ENCODE results near the gene OLR1. TPM values are rescaled to one million over a fixed set of nuclear protein-coding genes. Genes with fewer than 3 reads are reported as not detected.

OLR1 gene
- polyA plus RNA-seq, 1 donor from 2014 or later = not detected

GRCh38 chr12:10155966-10156365 lies 16.0 kb downstream of the OLR1 start:
- Histone ChIP-seq H3K79me2 (replicated peaks; ENCODE audit: insufficient read depth, low read length) (no peaks in the 10 kb centered on the region), H3K4me2 (ENCODE audit: low read length) (no peak overlapping the region), H3K9me2 (ENCODE audit: insufficient read depth, low read length) (no peaks in the 10 kb centered on the region), H3K4me3 (ENCODE audit: low read length) (no peak overlapping the region), H3K27ac (ENCODE audit: low read length) (no peak overlapping the region), H3K9me3 (ENCODE audit: low read length) (peaks cover 5% of the 10 kb centered on the region), H3K36me3 (ENCODE audit: insufficient read depth, low read length) (no peaks in the 10 kb centered on the region), H3K27me3 (ENCODE audit: insufficient read depth, low read depth, low read length) (no peaks in the 10 kb centered on the region), H3K9ac (ENCODE audit: low read length) (no peak overlapping the region), H3F3A (ENCODE audit: insufficient read depth, low read length, poor library complexity, severe bottlenecking) (no peaks in the 10 kb centered on the region), H4K20me1 (ENCODE audit: insufficient read depth) (no peaks in the 10 kb centered on the region), H2AFZ (ENCODE audit: low read depth, low read length) (no peak overlapping the region)
- no peak for TF ChIP-seq REST (IDR thresholded peaks at IDR 0.05; ENCODE audit: borderline replicate concordance)
- TF ChIP-seq SMC3 (conservative IDR thresholded peaks at IDR 0.05; ENCODE audit: poor library complexity) = no peak
- no peak for TF ChIP-seq POLR2AphosphoS5 (IDR thresholded peaks at IDR 0.05)
- no peak for TF ChIP-seq CTCF (IDR thresholded peaks at IDR 0.05; ENCODE audit: poor library complexity, severe bottlenecking)
- TF ChIP-seq EZH2 (IDR thresholded peaks at IDR 0.05; ENCODE audit: borderline replicate concordance, insufficient read depth, low read length, poor library complexity, severe bottlenecking) = no peak
- no peak for TF ChIP-seq MXI1 (conservative IDR thresholded peaks at IDR 0.05; ENCODE audit: poor library complexity, severe bottlenecking)
- TF ChIP-seq EP300 (conservative IDR thresholded peaks at IDR 0.05; ENCODE audit: poor library complexity, severe bottlenecking) = no peak

GRCh38 chr12:10154145-10154496 lies 17.8 kb downstream of the OLR1 start:
- H3K4me2 ChIP-seq (ENCODE audit: low read length) = no peak overlapping the region
- no peak overlapping the region for H2AFZ ChIP-seq (ENCODE audit: low read depth, low read length)
- H3K36me3 ChIP-seq (ENCODE audit: insufficient read depth, low read length) = no peaks in the 10 kb centered on the region
- no peak overlapping the region for H3K27ac ChIP-seq (ENCODE audit: low read length)
- no peaks in the 10 kb centered on the region for H3F3A ChIP-seq (ENCODE audit: insufficient read depth, low read length, poor library complexity, severe bottlenecking)
- H3K79me2 ChIP-seq (replicated peaks; ENCODE audit: insufficient read depth, low read length) = no peaks in the 10 kb centered on the region
- H3K27me3 ChIP-seq (ENCODE audit: insufficient read depth, low read depth, low read length) = no peaks in the 10 kb centered on the region
- no peaks in the 10 kb centered on the region for H4K20me1 ChIP-seq (ENCODE audit: insufficient read depth)
- no peak overlapping the region for H3K9ac ChIP-seq (ENCODE audit: low read length)
- peak overlapping the region; percentile 72 for H3K4me3 ChIP-seq (ENCODE audit: low read length)
- no peak for TF ChIP-seq TAF1 (IDR thresholded peaks at IDR 0.05; ENCODE audit: low read depth)
- no peak for TF ChIP-seq MXI1 (conservative IDR thresholded peaks at IDR 0.05; ENCODE audit: poor library complexity, severe bottlenecking)
- no peak for TF ChIP-seq CTCF (IDR thresholded peaks at IDR 0.05; ENCODE audit: poor library complexity, severe bottlenecking)
- TF ChIP-seq EZH2 (IDR thresholded peaks at IDR 0.05; ENCODE audit: borderline replicate concordance, insufficient read depth, low read length, poor library complexity, severe bottlenecking) = no peak
- no peak for TF ChIP-seq POLR2AphosphoS5 (IDR thresholded peaks at IDR 0.05)
- no peak for TF ChIP-seq EP300 (conservative IDR thresholded peaks at IDR 0.05; ENCODE audit: poor library complexity, severe bottlenecking)
- no peak for TF ChIP-seq REST (IDR thresholded peaks at IDR 0.05; ENCODE audit: borderline replicate concordance)
- TF ChIP-seq SMC3 (conservative IDR thresholded peaks at IDR 0.05; ENCODE audit: poor library complexity) = no peak
- no peak for TF ChIP-seq RAD21 (conservative IDR thresholded peaks at IDR 0.05)
- no peaks in the 10 kb centered on the region for H3K9me2 ChIP-seq (ENCODE audit: insufficient read depth, low read length)
- peaks cover 5% of the 10 kb centered on the region for H3K9me3 ChIP-seq (ENCODE audit: low read length)
